ENCODE data around the gene ICA1L. TPM values are rescaled to one million over a fixed set of nuclear protein-coding genes. Genes with fewer than 3 reads are reported as not detected.

The ICA1L gene
- total RNA-seq, 4 donors from 2014 or later, result 3.4 to 14.0 (median 9.9) TPM

DNA sequence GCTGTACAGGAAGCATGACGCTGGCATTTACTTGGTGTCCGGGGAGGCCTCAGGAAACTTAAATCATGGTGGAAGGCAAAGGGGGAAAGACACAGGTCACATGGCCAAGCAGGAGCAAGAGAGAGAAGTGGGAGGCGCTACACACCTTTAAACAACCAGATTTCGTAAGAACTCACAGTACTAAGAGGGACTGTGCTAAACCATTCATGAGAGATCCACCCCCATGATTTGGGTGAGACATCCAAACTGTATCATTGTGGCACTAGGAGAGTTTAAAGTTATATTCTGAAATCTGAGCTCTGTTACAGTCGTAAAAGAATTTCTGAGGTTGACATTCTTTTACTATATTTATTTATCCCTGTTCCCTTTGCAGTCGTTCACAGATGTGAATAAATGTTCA lies 116.6 kb downstream of the ICA1L start:
- TF ChIP-seq, protein P1, sequence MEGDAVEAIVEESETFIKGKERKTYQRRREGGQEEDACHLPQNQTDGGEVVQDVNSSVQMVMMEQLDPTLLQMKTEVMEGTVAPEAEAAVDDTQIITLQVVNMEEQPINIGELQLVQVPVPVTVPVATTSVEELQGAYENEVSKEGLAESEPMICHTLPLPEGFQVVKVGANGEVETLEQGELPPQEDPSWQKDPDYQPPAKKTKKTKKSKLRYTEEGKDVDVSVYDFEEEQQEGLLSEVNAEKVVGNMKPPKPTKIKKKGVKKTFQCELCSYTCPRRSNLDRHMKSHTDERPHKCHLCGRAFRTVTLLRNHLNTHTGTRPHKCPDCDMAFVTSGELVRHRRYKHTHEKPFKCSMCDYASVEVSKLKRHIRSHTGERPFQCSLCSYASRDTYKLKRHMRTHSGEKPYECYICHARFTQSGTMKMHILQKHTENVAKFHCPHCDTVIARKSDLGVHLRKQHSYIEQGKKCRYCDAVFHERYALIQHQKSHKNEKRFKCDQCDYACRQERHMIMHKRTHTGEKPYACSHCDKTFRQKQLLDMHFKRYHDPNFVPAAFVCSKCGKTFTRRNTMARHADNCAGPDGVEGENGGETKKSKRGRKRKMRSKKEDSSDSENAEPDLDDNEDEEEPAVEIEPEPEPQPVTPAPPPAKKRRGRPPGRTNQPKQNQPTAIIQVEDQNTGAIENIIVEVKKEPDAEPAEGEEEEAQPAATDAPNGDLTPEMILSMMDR (IDR thresholded peaks at IDR 0.05), result no peak
- DNase-seq (ENCODE audit: low spot score) (no peak), ATAC-seq (ENCODE audit: low FRiP score) (no peak)

DNA sequence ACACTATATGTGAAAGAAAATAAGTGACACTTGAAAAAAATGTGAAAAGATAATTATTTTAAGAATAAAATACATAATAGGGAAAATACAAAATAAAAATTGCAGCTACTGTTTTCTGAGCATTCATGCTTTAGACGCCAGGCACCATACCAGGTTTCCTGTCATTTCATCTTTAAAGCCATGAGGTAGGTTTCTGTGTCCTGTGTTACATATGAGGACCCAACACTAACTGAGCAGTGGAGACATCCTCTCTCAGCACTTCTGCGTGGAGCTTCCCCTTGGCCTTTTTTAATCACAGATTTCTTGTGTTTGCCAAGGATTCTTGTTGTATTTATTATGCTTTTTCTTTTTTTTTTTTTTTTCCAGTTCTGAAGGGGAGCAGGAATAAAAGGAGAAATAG lies 119.5 kb downstream of the ICA1L start:
- no peak for ATAC-seq (ENCODE audit: low FRiP score)
- TF ChIP-seq, protein P1 (IDR thresholded peaks at IDR 0.05), result no peak
- no peak for DNase-seq (ENCODE audit: low spot score)

DNA sequence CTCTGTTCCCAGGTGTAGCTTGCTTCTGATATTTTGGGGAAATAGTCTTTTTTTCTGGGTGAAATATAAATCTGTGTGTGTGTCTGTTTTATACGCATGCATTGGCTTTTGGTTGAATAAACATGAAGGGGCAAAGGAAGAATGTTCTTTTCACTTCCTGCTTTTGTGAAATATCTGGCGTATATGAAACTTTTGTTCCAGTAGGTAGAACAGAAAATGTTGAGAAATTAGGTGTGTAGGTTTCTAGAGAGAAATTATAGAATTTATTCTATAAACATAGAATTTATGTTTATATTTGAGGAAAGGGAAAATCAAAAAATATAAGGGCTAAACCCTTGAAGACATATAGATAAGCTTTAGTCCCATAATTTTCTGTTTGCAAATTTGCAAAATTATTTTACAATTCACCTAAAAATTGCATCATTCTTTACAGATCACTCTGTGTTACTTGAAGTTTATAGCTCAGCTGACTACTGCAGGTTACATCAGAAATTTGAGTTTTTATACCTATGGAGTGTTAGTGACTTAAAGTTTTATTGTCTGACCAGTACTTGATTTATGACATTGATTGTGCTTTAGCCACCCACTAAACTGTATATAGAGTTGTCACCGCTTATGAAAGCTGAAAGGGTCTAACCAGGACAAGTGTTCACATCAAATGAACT lies 120.7 kb downstream of the ICA1L start:
- DNase-seq (ENCODE audit: low spot score), result no peak
- TF ChIP-seq, protein P1 (IDR thresholded peaks at IDR 0.05), result no peak
- no peak for ATAC-seq (ENCODE audit: low FRiP score)

DNA sequence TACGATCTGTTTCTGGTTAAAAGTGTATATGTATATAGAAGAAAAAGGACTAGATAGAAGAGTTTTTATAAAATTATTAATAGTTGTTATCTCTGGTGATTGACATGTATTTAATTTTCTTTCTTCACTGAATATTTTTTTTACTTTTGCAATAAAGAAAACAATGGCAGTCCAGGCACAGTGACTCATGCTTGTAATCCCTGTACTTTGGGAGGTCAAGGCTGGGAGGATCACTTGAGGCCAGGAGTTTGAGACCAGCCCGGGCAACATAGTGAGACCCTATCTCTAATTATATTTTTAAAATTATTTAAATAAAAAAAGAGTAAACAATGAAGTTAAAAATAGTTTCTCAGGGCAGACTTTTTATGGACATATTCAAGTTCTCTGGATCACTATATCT lies 122.1 kb downstream of the ICA1L start:
- TF ChIP-seq, protein P1 (IDR thresholded peaks at IDR 0.05), result no peak
- ATAC-seq (ENCODE audit: low FRiP score) (no peak), DNase-seq (ENCODE audit: low spot score) (no peak)

DNA sequence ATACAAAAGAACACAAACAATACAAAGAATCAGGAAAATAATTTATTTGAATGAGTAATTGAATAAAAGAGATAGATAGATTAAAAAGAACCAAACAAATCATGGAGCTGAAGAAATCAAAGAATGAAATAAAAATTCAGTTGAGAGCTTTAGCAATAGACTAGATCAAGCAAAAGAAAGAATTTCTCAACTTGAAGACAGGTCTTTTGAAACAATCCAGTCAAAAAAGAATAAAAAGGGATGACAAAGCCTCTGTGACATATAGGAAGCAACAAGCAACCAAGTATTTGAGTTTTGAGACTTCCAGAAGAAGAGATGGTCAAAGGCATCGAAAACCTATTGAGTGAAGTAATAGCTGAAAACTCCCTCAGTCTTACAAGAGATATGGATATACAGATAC lies 128.0 kb downstream of the ICA1L start:
- DNase-seq (ENCODE audit: low spot score), result no peak
- TF ChIP-seq, protein P1 (IDR thresholded peaks at IDR 0.05), result no peak
- no peak for ATAC-seq (ENCODE audit: low FRiP score)

DNA sequence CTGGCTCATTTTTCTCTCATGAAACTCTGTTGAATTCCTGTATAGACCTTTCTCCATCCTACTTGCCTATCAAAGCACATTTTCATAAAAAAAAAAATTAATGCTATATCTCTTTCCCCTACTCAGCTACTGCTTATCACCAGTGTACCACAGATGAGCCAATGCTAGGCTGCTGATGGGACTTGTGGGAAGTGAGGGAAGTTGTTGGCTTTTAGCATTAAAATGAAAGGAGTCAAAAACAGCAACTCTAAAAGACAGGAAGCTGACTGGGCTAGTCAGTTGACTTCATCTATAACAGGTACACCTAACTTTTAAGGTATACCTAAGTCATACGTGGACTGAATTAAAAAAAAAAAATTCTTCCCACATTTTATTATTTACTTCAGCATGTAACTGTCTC lies 134.7 kb downstream of the ICA1L start:
- no peak for DNase-seq (ENCODE audit: low spot score)
- no peak for ATAC-seq (ENCODE audit: low FRiP score)
- TF ChIP-seq, protein P1 (IDR thresholded peaks at IDR 0.05), result no peak

DNA sequence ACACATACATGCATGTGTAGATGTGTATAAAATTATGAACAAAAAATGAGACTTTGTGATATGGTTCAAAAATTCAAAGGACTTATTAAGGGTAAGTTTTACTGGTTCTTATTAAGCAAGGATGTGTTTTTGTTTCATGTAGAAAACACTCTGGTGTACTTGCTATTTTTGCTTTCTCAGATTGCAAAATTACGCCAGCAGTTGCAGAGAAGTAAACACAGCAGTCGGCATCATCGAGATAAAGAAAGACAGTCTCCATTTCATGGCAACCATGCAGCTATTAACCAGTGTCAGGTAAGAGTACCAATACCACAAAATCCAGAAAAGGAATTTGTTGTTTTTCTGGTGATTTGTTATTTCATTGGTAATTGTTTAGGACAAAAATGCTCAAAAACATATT lies 145.5 kb downstream of the ICA1L start:
- DNase-seq (ENCODE audit: low spot score), result no peak
- ATAC-seq (ENCODE audit: low FRiP score), result no peak

More for the DNA sequence above, 145.5 kb downstream of the ICA1L start:
- TF ChIP-seq, protein P1 (IDR thresholded peaks at IDR 0.05), result no peak
